HEK293 (cell line): ENCODE results near the gene BID.

Experiments used
- CTCF ChIA-PET: fragments of 350-600 bp; formaldehyde crosslinking; extraction: SDS; loops from one replicate; lab custom pipeline; 2021; ENCODE audit warnings: antibody characterized with exemption; lab: Yijun Ruan, JAX
- POLR2A ChIA-PET: fragments of 300-600 bp; formaldehyde crosslinking; extraction: SDS; loops from one replicate; lab custom pipeline; 2020; ENCODE audit warnings: antibody characterized with exemption, inconsistent platforms; lab: Yijun Ruan, JAX
- H3K27ac ChIP-seq: fragments of 200-500 bp; sonication (Bioruptor generic); 2 replicates; pipeline ENCODE4 v1.5.1; 2014; ENCODE audit warnings: low read depth, low read length, control low read depth, inconsistent platforms; ENCODE audit errors: extremely low read depth
- H3K36me3 ChIP-seq, 2 experiments: fragments of 200-500 bp in 1 of 2; sonication (Bioruptor generic) in 1 of 2; 1 replicate in 1 of 2; 2 replicates in 1 of 2; pipeline ENCODE4 v1.5.1; 2014 to 2017; ENCODE audit warnings: inconsistent platforms in 2 of 2, low read length in 2 of 2; ENCODE audit not compliant: control insufficient read depth in 2 of 2, insufficient read depth in 1 of 2
- H3K4me1 ChIP-seq: fragments of 200-500 bp; sonication (Bioruptor generic); 2 replicates; pipeline ENCODE4 v1.5.1; 2014; ENCODE audit warnings: mild to moderate bottlenecking, low read length, inconsistent platforms; ENCODE audit not compliant: control insufficient read depth, insufficient read depth
- H3K4me3 ChIP-seq: 2 replicates; pipeline ENCODE4 v1.5.1; 2011; ENCODE audit warnings: low read depth, mild to moderate bottlenecking, control low read depth, low read length, moderate library complexity
- H3K9me3 ChIP-seq: fragments of 200-500 bp; sonication (Bioruptor generic); 2 replicates; pipeline ENCODE4 v1.5.1; 2014; ENCODE audit warnings: low read depth, low read length, inconsistent platforms; ENCODE audit not compliant: control insufficient read depth, insufficient read depth
- HOXA7 ChIP-seq: sonication (generic); formaldehyde crosslinking; IDR thresholded peaks from 2 replicates; pipeline ENCODE4 v1.8.1; 2022; ENCODE audit warnings: missing genetic modification reagents, borderline replicate concordance
- PBX3 ChIP-seq: sonication (generic); formaldehyde crosslinking; IDR thresholded peaks from 2 replicates; pipeline ENCODE4 v1.8.1; 2022; ENCODE audit warnings: mild to moderate bottlenecking, moderate library complexity, missing genetic modification reagents
- TCF7L2 ChIP-seq: IDR thresholded peaks from 2 replicates; pipeline ENCODE4 v1.6.1; 2011; ENCODE audit warnings: low read depth, mild to moderate bottlenecking, inconsistent platforms, low read length, moderate library complexity, borderline replicate concordance
- ZBTB11 ChIP-seq: fragments of 450-650 bp; formaldehyde crosslinking; conservative IDR thresholded peaks from 2 replicates; pipeline ENCODE4 v1.5.1; 2016; ENCODE audit warnings: low read depth, missing biosample characterization, missing genetic modification characterization
- ZEB2 ChIP-seq: fragments of 450-650 bp; formaldehyde crosslinking; IDR thresholded peaks from 2 replicates; pipeline ENCODE4 v1.5.1; 2016; ENCODE audit warnings: missing biosample characterization, missing genetic modification characterization
- ZNF112 ChIP-seq: fragments of 450-650 bp; formaldehyde crosslinking; IDR thresholded peaks from 2 replicates; pipeline ENCODE4 v1.5.0; 2017; ENCODE audit warnings: missing biosample characterization, missing genetic modification characterization
- ZNF138 ChIP-seq: fragments of 450-650 bp; formaldehyde crosslinking; IDR thresholded peaks from 2 replicates; pipeline ENCODE4 v1.5.1; 2016; ENCODE audit warnings: missing biosample characterization, missing genetic modification characterization, borderline replicate concordance
- ZNF184 ChIP-seq: fragments of 450-650 bp; IDR thresholded peaks from 2 replicates; pipeline ENCODE4 v1.5.1; 2018; ENCODE audit warnings: missing biosample characterization, mild to moderate bottlenecking, missing genetic modification characterization
- ZNF354C ChIP-seq: fragments of 450-650 bp; formaldehyde crosslinking; IDR thresholded peaks from 2 replicates; pipeline ENCODE4 v1.5.1; 2016; ENCODE audit warnings: missing biosample characterization, missing genetic modification characterization, low read depth, borderline replicate concordance
- ZNF433 ChIP-seq: fragments of 450-650 bp; formaldehyde crosslinking; IDR thresholded peaks from 2 replicates; pipeline ENCODE4 v1.5.1; 2016; ENCODE audit warnings: missing biosample characterization, missing genetic modification characterization, low read depth
- ZNF473 ChIP-seq: fragments of 450-650 bp; formaldehyde crosslinking; IDR thresholded peaks from 2 replicates; pipeline ENCODE4 v1.5.1; 2017; ENCODE audit warnings: missing biosample characterization, missing genetic modification characterization
- ZNF548 ChIP-seq: fragments of 450-650 bp; formaldehyde crosslinking; IDR thresholded peaks from 2 replicates; pipeline ENCODE4 v1.5.1; 2016; ENCODE audit warnings: missing biosample characterization, missing genetic modification characterization
- ZNF558 ChIP-seq: fragments of 450-650 bp; formaldehyde crosslinking; IDR thresholded peaks from 2 replicates; pipeline ENCODE4 v1.5.1; 2016; ENCODE audit warnings: missing biosample characterization, missing genetic modification characterization
- ZNF639 ChIP-seq: fragments of 450-650 bp; formaldehyde crosslinking; IDR thresholded peaks from 2 replicates; pipeline ENCODE4 v1.5.1; 2016; ENCODE audit warnings: missing biosample characterization, missing genetic modification characterization
- ZNF664 ChIP-seq: fragments of 450-650 bp; formaldehyde crosslinking; IDR thresholded peaks from 2 replicates; pipeline ENCODE4 v1.5.1; 2016; ENCODE audit warnings: missing biosample characterization, missing genetic modification characterization
- ZSCAN4 ChIP-seq: fragments of 450-650 bp; formaldehyde crosslinking; IDR thresholded peaks from 2 replicates; pipeline ENCODE4 v1.5.1; 2017; ENCODE audit warnings: missing biosample characterization, missing genetic modification characterization

BID gene

GRCh38 chr22:17788528-17789378 is 14.5 kb upstream of the BID start:
- POLR2A ChIA-PET = no interaction called here
- Histone ChIP-seq H3K4me1 (no peaks in the 10 kb centered on the region), H3K9me3 (no peaks in the 10 kb centered on the region), H3K36me3 (peaks cover 0 to 31% of the 10 kb centered on the region in 2 experiments; a peak in 1 of 3 replicates), H3K4me3 (no peak overlapping the region), H3K27ac (no peak overlapping the region)
- CTCF ChIA-PET = interaction anchor here (1.6 to 4.9 kb wide), 3 partner anchors 9 to 287 kb away, joined by 5 to 63 read pairs (median 9); no protein-coding TSS in a partner anchor
- TF ChIP-seq ZNF112 = no peak
- TF ChIP-seq PBX3 (CRISPR knock-in tag) = no peak
- TF ChIP-seq ZNF354C (tag by site-specific recombination) = no peak
- no peak for TF ChIP-seq ZSCAN4 (tag by site-specific recombination)
- TF ChIP-seq ZNF639 (tag by site-specific recombination) = no peak
- no peak for TF ChIP-seq ZEB2 (tag by site-specific recombination)
- no peak for TF ChIP-seq ZNF558 (tag by site-specific recombination)
- no peak for TF ChIP-seq ZNF548 (tag by site-specific recombination)
- no peak for TF ChIP-seq ZNF473 (tag by site-specific recombination)
- TF ChIP-seq ZNF138 = no peak
- no peak for TF ChIP-seq HOXA7 (CRISPR knock-in tag)
- no peak for TF ChIP-seq ZNF664 (tag by site-specific recombination)
- TF ChIP-seq ZNF433 (tag by site-specific recombination) = no peak

GRCh38 chr22:17787716-17788330 is 13.6 kb upstream of the BID start:
- Histone ChIP-seq H3K9me3 (no peaks in the 10 kb centered on the region), H3K36me3 (peaks cover 0 to 31% of the 10 kb centered on the region in 2 experiments; a peak in 1 of 3 replicates), H3K27ac (no peak overlapping the region), H3K4me1 (no peaks in the 10 kb centered on the region), H3K4me3 (no peak overlapping the region)
- POLR2A ChIA-PET = interaction anchor here (0.9 kb wide), 1 partner anchor 290 kb away, joined by 3 read pairs; the partner anchor contains the start of gene PEX26
- CTCF ChIA-PET = interaction anchor here (0.8 to 4.9 kb wide), 5 partner anchors 8 to 616 kb away, joined by 3 to 63 read pairs (median 5); partner anchors contain the start of gene PEX26
- TF ChIP-seq ZNF184 (tag by site-specific recombination) = no peak
- no peak for TF ChIP-seq ZBTB11 (tag by site-specific recombination)
- no peak for TF ChIP-seq TCF7L2
